ENCODE results near the gene UBQLNL. TPM values are rescaled to one million over a fixed set of nuclear protein-coding genes. Genes with fewer than 3 reads are reported as not detected.

UBQLNL gene
- total and polyA plus RNA-seq, 3 donors from 2014 or later = 8.8 to 42.8 (median 38.7) TPM

- DNase-seq = peak; percentile 62
- Histone ChIP-seq H3K4me1 (no peaks in the 10 kb centered on the region), H3K9me3 (no peaks in the 10 kb centered on the region), H3K27ac (no peak overlapping the region), H3K4me3 (no peak overlapping the region), H3K27me3 (no peaks in the 10 kb centered on the region), H3K36me3 (ENCODE audit: low read depth, missing control alignments) (no peaks in the 10 kb centered on the region)
- intact Hi-C loops (cut with DNase I; ENCODE audit: low total_unique reads) = no loop called here
- no peak for TF ChIP-seq POLR2A (IDR thresholded peaks at IDR 0.05)
- peak; percentile 47 to 88 (median 61) for TF ChIP-seq CTCF (IDR thresholded peaks at IDR 0.05)
- 35 to 45% methylated on average over 2 of the region's 2 CpGs for WGBS, 2 donors
Observed at GRCh38 chr11:5476186-5476819, 40.2 kb downstream of the UBQLNL start.

- H3K27ac ChIP-seq = no peak overlapping the region
- no peaks in the 10 kb centered on the region for H3K36me3 ChIP-seq (ENCODE audit: low read depth, missing control alignments)
- intact Hi-C loops (cut with DNase I; ENCODE audit: low total_unique reads) = no loop called here
- H3K27me3 ChIP-seq = no peaks in the 10 kb centered on the region
- no peak for DNase-seq
- H3K4me1 ChIP-seq = no peaks in the 10 kb centered on the region
- no peaks in the 10 kb centered on the region for H3K9me3 ChIP-seq
- TF ChIP-seq CTCF (IDR thresholded peaks at IDR 0.05) (no peak), POLR2A (IDR thresholded peaks at IDR 0.05) (no peak)
- H3K4me3 ChIP-seq = no peak overlapping the region
Observed at GRCh38 chr11:5473921-5474320, 42.6 kb downstream of the UBQLNL start.

- intact Hi-C loops (cut with DNase I; ENCODE audit: low total_unique reads) = no loop called here
- Histone ChIP-seq H3K9me3 (no peaks in the 10 kb centered on the region), H3K27me3 (no peaks in the 10 kb centered on the region), H3K36me3 (ENCODE audit: low read depth, missing control alignments) (no peaks in the 10 kb centered on the region), H3K4me1 (no peaks in the 10 kb centered on the region), H3K4me3 (no peak overlapping the region), H3K27ac (no peak overlapping the region)
- DNase-seq = no peak
- TF ChIP-seq POLR2A (IDR thresholded peaks at IDR 0.05) = no peak
- TF ChIP-seq CTCF (IDR thresholded peaks at IDR 0.05) = no peak
- WGBS, 2 donors = 67 to 80% methylated on average over 2 of the region's 2 CpGs
Observed at GRCh38 chr11:5467527-5467926, 49.0 kb downstream of the UBQLNL start.

Other genes with a start within 250 kb of the UBQLNL start
- gene HBE1, start 246.8 kb downstream of the UBQLNL start, total RNA-seq = under 1 TPM in 1 of 2 donors, not detected in 1; 0.87 TPM
- gene HBE1, start 246.8 kb downstream of the UBQLNL start, polyA plus RNA-seq (ENCODE audit: insufficient read depth, low read depth, low replicate concordance) = not detected
- gene OR51B4, start 214.8 kb downstream of the UBQLNL start, total RNA-seq = under 1 TPM in 1 of 2 donors, not detected in 1; 0.74 TPM
- not detected for gene OR51B4, start 214.8 kb downstream of the UBQLNL start, polyA plus RNA-seq (ENCODE audit: insufficient read depth, low read depth, low replicate concordance)
- under 1 TPM in 1 of 2 donors, not detected in 1; 0.74 TPM for gene OR51B2, start 192.4 kb downstream of the UBQLNL start, total RNA-seq
- gene OR51B2, start 192.4 kb downstream of the UBQLNL start, polyA plus RNA-seq (ENCODE audit: insufficient read depth, low read depth, low replicate concordance) = not detected
- 1 to 10 TPM; 1.3 to 2.7 TPM for gene OR51B5, start 173.2 kb downstream of the UBQLNL start, total RNA-seq
- gene OR51B5, start 173.2 kb downstream of the UBQLNL start, polyA plus RNA-seq (ENCODE audit: insufficient read depth, low read depth, low replicate concordance) = 0.78 TPM
- not detected for gene OR51B6, start 165.2 kb downstream of the UBQLNL start, total RNA-seq
- gene OR51B6, start 165.2 kb downstream of the UBQLNL start, polyA plus RNA-seq (ENCODE audit: insufficient read depth, low read depth, low replicate concordance) = not detected
- not detected for gene OR51M1, start 132.9 kb downstream of the UBQLNL start, total RNA-seq
- not detected for gene OR51M1, start 132.9 kb downstream of the UBQLNL start, polyA plus RNA-seq (ENCODE audit: insufficient read depth, low read depth, low replicate concordance)
- not detected for gene OR51Q1, start 94.6 kb downstream of the UBQLNL start, total RNA-seq
- gene OR51Q1, start 94.6 kb downstream of the UBQLNL start, polyA plus RNA-seq (ENCODE audit: insufficient read depth, low read depth, low replicate concordance) = not detected
- 1 to 10 TPM in 1 of 2 donors, under 1 TPM in 1; 0.74 to 1.1 TPM for gene OR51I1, start 75.2 kb downstream of the UBQLNL start, total RNA-seq
- gene OR51I1, start 75.2 kb downstream of the UBQLNL start, polyA plus RNA-seq (ENCODE audit: insufficient read depth, low read depth, low replicate concordance) = not detected
- gene OR51I2, start 67.4 kb downstream of the UBQLNL start, total RNA-seq = not detected
- not detected for gene OR51I2, start 67.4 kb downstream of the UBQLNL start, polyA plus RNA-seq (ENCODE audit: insufficient read depth, low read depth, low replicate concordance)
- gene OR52D1, start 28.0 kb downstream of the UBQLNL start, total RNA-seq = not detected
- not detected for gene OR52D1, start 28.0 kb downstream of the UBQLNL start, polyA plus RNA-seq (ENCODE audit: insufficient read depth, low read depth, low replicate concordance)
- gene UBQLN3, start 6.7 kb downstream of the UBQLNL start, total RNA-seq = 100 to 1,000 TPM; 105 to 283 TPM
- 336 TPM for gene UBQLN3, start 6.7 kb downstream of the UBQLNL start, polyA plus RNA-seq (ENCODE audit: insufficient read depth, low read depth, low replicate concordance)
- gene OR52H1, start 31.8 kb upstream of the UBQLNL start, total RNA-seq = 1 to 10 TPM; 1.4 to 1.9 TPM
- gene OR52H1, start 31.8 kb upstream of the UBQLNL start, polyA plus RNA-seq (ENCODE audit: insufficient read depth, low read depth, low replicate concordance) = not detected
- gene OR52B6, start 64.2 kb upstream of the UBQLNL start, total RNA-seq = not detected
- not detected for gene OR52B6, start 64.2 kb upstream of the UBQLNL start, polyA plus RNA-seq (ENCODE audit: insufficient read depth, low read depth, low replicate concordance)
- gene TRIM6, start 79.9 kb upstream of the UBQLNL start, total RNA-seq = 10 to 100 TPM in 1 of 2 donors, 1 to 10 TPM in 1; 9.1 to 10.6 TPM
- gene TRIM6, start 79.9 kb upstream of the UBQLNL start, polyA plus RNA-seq (ENCODE audit: insufficient read depth, low read depth, low replicate concordance) = 20.9 TPM
- 1 to 10 TPM; 6.5 to 7.6 TPM for gene TRIM34, start 108.3 kb upstream of the UBQLNL start, total RNA-seq
- gene TRIM34, start 108.3 kb upstream of the UBQLNL start, polyA plus RNA-seq (ENCODE audit: insufficient read depth, low read depth, low replicate concordance) = 6.5 TPM
- 10 to 100 TPM; 10.8 to 16.2 TPM for gene TRIM5, start 168.4 kb upstream of the UBQLNL start, total RNA-seq
- 8.8 TPM for gene TRIM5, start 168.4 kb upstream of the UBQLNL start, polyA plus RNA-seq (ENCODE audit: insufficient read depth, low read depth, low replicate concordance)
- gene TRIM22, start 173.1 kb upstream of the UBQLNL start, total RNA-seq = 10 to 100 TPM; 25.0 to 30.3 TPM
- gene TRIM22, start 173.1 kb upstream of the UBQLNL start, polyA plus RNA-seq (ENCODE audit: insufficient read depth, low read depth, low replicate concordance) = 25.0 TPM
- under 1 TPM; 0.16 to 0.25 TPM for gene OR56B1, start 219.7 kb upstream of the UBQLNL start, total RNA-seq
- gene OR56B1, start 219.7 kb upstream of the UBQLNL start, polyA plus RNA-seq (ENCODE audit: insufficient read depth, low read depth, low replicate concordance) = not detected
- 1 to 10 TPM in 1 of 2 donors, not detected in 1; 1.1 TPM for gene OR52N4, start 237.5 kb upstream of the UBQLNL start, total RNA-seq
- gene OR52N4, start 237.5 kb upstream of the UBQLNL start, polyA plus RNA-seq (ENCODE audit: insufficient read depth, low read depth, low replicate concordance) = 0.44 TPM

Measured in testis (tissue), 3 donors.